H7 (cell line): Measurements from ENCODE around the gene CLASP1. TPM values are rescaled to one million over a fixed set of nuclear protein-coding genes. Genes with fewer than 3 reads are reported as not detected.
"Not testable (repeated sequence)": the region's sequence is repeated elsewhere in the genome, so short reads cannot be mapped to it uniquely, and the experiment has no call there.

Source experiments
- DNase-seq: peaks from one replicate; pipeline ENCODE4 v3.0.0; 2012
- H3K27me3 ChIP-seq: 2 replicates; pipeline ENCODE4 v1.6.0; 2011; ENCODE audit warnings: mild to moderate bottlenecking, low read length; ENCODE audit not compliant: control insufficient read depth, insufficient read depth
- H3K36me3 ChIP-seq: replicated peaks from 2 replicates; pipeline ENCODE4 v1.5.1; 2011; ENCODE audit warnings: low read length; ENCODE audit not compliant: control insufficient read depth, insufficient read depth
- H3K4me3 ChIP-seq: 2 replicates; pipeline ENCODE4 v1.5.1; 2011; ENCODE audit warnings: low read depth, mild to moderate bottlenecking, control low read depth, low read length, moderate library complexity; ENCODE audit not compliant: insufficient read depth
- total RNA-seq: library from RNA; depleted of rRNA; stranded (reverse); fragments of >200 nt; shearing (Covaris generic); gene quantifications from 2 replicates; pipeline ENCODE4 v1.2.3, GENCODE V29; 2014

Gene CLASP1
- total RNA-seq, 1 experiment from 2014 or later = 22.9 TPM

DNA sequence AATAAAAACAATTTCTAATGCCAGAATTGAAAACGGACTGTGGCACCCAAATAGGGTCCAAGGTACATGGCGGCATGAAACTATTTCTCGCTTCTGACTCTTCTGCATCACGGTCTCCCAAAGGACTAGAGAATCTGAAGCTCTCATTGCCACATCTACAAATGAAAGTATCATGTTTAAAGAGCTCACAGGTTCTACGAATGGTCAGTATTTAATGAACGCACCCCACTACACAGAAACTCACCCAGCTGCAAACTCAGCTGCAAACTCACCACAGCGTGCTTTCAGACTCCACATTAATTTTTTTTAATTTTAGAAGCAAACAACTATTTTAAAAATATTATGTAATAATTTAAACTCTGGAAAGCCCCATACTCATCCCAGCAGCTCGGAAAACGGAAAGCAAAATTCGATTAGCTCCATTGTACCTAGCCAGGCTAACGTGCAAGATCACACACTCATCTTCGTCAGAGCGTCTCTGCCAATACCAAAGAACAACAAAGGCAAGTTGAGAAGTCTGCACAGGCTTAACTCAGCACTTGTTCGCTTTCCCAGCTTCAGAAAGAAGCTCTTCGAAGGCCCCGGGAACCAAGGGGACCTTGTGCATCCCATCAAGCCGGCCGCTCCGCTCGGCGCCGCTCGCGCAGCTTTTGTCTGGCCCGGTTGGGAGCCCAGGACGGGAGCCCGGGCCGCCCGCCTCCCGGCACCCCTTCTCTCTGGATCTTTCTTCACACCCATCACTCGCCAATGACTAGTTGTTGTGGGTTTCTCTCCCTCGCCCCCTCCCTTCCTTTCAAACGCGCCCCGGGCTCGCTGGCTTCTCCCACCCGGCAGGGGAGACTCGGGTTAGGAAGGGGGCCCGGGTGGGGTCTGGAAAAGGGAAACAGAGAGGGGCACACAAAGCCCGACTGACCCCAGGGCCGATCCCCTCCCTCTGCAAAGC lies 785 bp downstream of the CLASP1 start:
- peak overlapping the region; percentile 71 for H3K4me3 ChIP-seq
- peak; percentile 75 for DNase-seq
- no peaks in the 10 kb centered on the region for H3K36me3 ChIP-seq
- no peaks in the 10 kb centered on the region for H3K27me3 ChIP-seq

DNA sequence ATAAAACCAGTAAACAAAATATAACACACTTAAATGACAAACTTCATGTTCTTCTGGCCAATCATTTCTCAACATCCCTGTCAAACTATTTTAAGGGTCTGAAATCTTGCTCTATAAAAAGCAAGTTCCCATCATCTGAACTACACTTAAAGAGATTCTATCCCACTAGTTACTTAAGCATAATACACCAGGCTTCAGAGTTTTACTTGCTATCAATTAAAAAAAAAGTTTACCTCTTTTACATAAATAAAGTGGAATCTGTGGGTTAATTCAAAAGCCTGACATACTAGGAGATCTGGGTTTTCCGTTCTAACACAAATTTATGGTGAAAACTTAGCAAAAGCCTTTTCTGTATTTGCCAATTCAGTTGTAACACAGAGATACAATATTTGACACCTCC lies 1.9 kb downstream of the CLASP1 start:
- DNase-seq = no peak
- H3K4me3 ChIP-seq = no peak overlapping the region
- H3K27me3 ChIP-seq = no peaks in the 10 kb centered on the region
- H3K36me3 ChIP-seq = no peaks in the 10 kb centered on the region

DNA sequence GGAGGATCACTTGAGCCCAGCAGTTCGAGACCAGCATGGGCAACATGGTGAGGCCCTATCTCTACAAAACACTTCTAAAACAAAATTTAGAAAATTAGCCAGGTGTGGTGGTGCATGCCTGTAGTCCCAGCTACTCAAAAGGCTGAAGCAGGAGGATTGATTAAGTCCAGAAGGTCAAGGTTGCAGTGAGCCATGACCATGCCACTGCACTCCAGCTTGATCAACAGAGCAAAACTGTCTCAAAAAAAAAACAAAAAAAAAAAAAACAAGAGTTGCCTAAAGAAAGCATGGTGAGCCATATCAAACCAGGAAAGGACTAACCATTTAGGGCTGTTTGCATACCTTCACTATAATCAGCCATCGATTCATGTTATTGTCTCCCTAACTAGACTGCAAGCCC lies 4.5 kb downstream of the CLASP1 start:
- Histone ChIP-seq H3K36me3 (no peaks in the 10 kb centered on the region), H3K27me3 (no peaks in the 10 kb centered on the region), H3K4me3 (no peak overlapping the region)
- no peak for DNase-seq

DNA sequence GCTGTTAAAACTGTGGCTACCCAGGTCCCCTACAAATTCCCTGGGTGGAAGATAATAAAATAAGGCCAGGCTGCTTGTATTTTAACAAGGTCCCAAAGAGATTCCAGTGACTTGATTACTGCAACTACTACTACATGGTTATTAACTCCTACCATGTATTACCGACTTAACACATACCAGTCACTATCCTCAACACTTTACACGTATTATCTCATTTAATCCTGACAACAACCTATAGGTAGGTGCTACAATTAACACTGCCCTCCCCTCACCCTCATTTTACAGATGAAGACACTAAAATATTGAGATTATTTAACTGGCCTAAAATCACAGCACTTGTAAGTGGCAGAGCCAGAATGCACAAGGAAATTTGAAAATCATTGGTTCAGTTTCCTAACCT lies 5.4 kb downstream of the CLASP1 start:
- Histone ChIP-seq H3K4me3 (no peak overlapping the region), H3K36me3 (no peaks in the 10 kb centered on the region), H3K27me3 (no peaks in the 10 kb centered on the region)
- DNase-seq = no peak

DNA sequence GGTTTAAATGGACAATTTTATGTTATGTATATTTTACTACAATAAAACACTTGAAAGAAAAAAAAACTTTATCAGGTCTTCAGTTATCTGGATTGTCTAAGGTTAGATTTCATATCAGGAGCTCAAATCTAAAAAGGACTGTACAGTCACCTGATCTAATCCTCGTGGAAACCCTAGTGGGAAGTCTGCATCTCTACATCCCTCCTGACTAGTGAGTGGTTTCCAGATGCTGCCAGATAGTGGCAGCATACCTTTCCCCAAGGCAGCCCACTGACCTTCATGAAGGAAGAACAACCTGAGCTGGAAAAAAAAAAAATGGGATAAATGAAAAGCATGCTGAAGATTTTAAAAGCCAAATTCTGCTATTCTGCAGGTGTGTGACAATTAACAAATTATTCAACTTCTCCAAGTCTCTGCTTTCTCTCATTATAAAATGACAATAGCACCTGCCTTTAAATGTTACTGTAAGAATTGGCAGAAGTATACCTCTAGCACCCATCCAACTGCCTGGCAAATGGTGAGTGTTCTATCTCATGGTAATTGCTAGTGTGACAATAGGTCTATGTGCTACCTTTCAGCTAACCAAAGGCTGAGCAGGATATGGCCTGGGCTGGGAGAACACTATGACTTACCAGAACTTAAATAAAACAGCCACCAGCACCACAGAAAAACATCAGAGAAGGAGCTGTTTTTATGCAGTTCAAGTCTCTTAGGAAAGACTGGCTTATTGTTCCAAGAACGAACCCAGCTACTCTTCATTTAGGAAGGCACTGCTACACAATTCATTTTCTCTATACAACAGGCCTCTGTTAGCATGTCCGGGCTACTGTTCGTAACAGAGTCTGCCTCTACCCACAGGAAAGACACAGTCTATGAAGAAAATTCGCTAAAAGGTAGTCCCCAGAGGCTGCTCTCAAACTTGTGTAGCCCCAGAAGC lies 8.6 kb downstream of the CLASP1 start:
- peak; percentile 22 for DNase-seq
- Histone ChIP-seq H3K27me3 (no peaks in the 10 kb centered on the region), H3K4me3 (no peak overlapping the region), H3K36me3 (no peaks in the 10 kb centered on the region)

DNA sequence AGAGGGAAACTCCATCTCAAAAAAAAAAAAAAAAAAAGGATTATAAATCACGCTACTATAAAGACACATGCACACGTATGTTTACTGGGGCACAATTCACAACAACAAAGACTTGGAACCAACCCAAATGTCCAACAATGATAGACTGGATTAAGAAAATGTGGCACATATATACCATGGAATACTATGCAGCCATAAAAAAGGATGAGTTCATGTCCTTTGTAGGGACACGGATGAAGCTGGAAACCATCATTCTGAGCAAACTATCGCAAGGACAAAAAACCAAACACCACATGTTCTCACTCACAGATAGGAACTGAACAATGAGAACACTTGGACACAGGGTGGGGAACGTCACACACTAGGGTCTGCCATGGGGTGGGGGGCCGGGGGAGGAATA lies 9.4 kb downstream of the CLASP1 start:
- not testable (repeated sequence) for H3K36me3 ChIP-seq, H3K4me3 ChIP-seq, H3K27me3 ChIP-seq, DNase-seq

DNA sequence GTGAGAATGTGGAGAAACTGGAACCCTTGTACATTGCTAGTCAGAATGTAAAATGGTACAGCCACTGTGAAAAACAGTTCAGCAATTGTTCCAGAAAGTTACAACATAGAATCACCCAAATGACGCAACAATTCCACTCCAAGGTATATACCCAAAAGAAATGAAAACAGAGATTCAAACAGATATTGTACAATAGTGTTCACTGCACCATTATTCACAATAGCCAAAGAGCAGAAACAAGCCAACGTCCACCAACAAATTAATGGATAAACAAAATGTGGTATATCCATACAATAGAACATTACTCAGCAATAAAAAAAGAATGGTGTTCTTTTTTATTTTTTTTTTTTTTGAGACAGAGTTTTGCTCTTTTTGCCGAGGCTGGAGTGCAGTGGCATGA lies 10.9 kb downstream of the CLASP1 start:
- Histone ChIP-seq H3K36me3 (no peaks in the 10 kb centered on the region), H3K27me3 (no peaks in the 10 kb centered on the region), H3K4me3 (no peak overlapping the region)
- no peak for DNase-seq

DNA sequence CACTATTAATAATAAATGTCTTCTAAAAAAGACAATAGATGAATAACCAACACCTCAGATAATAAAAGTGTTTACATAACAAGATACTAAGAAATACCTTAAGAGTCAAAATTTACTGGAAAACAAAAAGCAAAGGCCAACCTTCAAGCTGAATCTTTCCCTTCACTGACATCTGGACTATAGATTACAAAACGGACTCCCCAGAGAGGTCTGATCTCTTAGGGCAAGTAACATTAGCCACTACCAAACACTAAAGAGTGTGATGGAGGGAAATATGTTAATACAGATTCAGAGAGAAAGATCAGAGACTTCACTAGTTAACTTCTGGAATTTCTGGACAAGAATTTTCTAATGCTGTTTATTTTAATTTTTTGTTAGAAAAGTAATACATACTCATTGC lies 13.9 kb downstream of the CLASP1 start:
- DNase-seq = no peak
- no peak overlapping the region for H3K4me3 ChIP-seq
- H3K27me3 ChIP-seq = no peaks in the 10 kb centered on the region
- H3K36me3 ChIP-seq = no peaks in the 10 kb centered on the region

DNA sequence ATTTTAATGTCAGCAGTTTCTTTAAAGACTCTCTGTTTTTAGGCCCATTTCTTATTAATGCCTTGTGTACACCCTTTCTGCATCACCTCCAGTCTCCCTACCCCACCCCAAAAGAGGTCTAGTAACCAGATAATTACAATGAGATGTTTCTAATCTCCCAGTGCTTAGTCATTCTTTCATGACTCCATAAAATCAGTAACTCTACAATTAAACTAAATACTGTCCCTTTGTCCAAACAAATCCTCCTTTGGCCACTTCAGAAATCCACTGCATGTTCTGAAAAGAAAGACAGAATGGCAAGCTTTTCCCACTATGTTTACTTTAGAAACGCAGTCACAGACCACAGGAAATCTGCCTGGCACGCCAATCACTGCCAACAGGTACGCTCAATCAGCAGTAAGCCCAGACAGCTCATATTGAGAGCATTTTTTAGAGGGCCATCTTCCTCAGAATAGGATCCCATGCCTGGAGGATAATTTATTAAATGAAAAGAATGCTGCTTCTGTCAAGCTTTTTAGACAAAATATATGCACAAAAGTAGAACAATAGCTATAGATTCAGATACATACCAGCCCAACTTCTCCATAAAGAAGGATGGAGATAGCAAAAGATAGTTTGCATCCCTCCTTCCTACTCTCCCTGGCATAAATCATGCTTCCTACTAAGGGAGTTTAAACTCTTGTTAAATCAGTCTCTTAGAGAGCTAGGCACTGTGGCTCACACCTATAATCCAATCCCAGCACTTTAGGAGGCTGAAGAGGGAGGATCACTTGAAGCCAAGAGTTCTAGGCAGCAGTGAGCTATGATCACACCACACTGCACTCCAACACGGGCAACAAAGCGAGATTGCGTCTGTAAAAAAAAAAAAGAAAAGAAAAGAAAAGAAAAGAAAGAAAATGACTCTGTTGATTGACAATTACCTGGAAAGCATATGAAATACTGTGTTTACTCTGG lies 14.6 kb downstream of the CLASP1 start:
- DNase-seq = no peak
- Histone ChIP-seq H3K4me3 (no peak overlapping the region), H3K36me3 (no peaks in the 10 kb centered on the region), H3K27me3 (no peaks in the 10 kb centered on the region)

DNA sequence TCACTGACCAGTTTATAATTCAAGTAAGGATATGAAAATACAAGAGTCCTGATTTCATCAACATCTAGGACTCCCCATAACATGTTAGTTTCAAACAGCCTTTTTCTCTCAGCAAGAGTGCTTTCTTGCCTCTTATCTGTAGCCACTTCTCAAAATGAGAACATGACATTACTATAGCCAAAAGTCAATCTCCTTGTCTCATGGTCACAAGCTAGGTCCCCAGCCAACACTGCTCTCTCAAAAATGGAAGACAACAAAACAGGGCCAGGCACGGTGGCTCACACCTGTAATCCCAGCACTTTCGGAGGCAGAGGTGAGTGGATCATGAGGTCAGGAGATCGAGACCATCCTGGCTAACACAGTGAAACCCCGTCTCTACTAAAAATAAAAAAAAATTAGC lies 15.8 kb downstream of the CLASP1 start:
- no peak overlapping the region for H3K4me3 ChIP-seq
- H3K27me3 ChIP-seq = no peaks in the 10 kb centered on the region

DNA sequence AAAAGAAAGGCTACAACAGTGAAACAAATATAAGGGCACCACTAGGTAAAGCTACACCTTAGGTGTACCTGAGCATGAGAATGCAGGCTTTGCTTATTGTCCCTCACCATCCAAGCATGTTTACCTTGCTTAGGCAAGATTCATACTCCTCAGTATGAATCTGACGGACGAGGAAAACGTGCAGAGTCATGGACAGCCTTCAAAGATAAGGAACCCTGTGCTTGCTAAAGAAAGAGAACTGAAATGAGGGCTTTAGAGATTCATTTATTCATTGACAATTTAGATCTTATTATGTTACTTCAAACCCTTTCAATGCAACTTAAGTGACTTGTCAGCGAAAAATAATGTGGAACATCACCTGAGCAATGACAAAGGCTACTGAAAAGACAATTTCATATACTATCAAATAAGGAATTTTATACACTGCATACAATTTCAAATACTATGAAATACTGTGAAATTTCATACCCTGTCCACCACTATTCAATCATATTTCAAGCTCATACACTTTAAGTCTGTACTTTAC lies 21.7 kb downstream of the CLASP1 start:
- Histone ChIP-seq H3K27me3 (no peaks in the 10 kb centered on the region), H3K36me3 (no peaks in the 10 kb centered on the region), H3K4me3 (no peak overlapping the region)
- no peak for DNase-seq

More for the DNA sequence above, 15.8 kb downstream of the CLASP1 start:
- no peaks in the 10 kb centered on the region for H3K36me3 ChIP-seq
- DNase-seq = no peak

DNA sequence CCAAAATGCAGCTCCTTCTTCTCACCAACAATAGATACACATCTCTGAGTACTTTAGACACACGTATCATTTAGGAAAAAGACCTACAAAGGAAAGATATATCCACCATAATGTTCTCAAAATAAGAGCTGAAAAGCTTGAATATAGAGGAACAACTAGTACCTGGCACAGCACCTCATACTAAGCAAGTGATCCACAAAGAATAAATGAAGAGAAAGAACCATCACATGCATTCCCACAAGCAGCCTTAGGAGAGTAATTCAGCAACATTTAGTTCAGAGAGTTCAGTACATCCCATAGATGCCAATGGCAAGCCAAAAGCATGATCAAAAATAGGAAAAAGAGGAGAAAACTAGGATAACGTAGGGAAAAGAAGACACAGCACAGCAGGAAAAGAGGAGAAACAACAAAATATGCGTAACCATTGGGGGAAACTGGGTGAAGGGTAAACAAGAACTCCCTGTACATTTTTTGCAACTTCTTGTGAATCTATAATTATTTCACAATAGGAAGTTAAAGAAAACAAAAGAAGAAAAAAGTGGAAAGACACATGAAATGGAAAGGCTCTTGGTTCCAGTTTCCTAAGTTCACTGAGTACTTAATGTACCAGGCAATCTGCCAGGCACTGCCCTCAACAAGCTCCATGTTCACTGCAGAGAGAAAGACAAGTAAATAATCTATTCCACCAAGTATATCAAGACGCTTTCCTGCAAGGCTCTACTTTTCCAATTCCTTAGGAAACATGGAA lies 22.3 kb downstream of the CLASP1 start:
- no peak for DNase-seq
- Histone ChIP-seq H3K27me3 (no peaks in the 10 kb centered on the region), H3K36me3 (no peaks in the 10 kb centered on the region), H3K4me3 (no peak overlapping the region)

DNA sequence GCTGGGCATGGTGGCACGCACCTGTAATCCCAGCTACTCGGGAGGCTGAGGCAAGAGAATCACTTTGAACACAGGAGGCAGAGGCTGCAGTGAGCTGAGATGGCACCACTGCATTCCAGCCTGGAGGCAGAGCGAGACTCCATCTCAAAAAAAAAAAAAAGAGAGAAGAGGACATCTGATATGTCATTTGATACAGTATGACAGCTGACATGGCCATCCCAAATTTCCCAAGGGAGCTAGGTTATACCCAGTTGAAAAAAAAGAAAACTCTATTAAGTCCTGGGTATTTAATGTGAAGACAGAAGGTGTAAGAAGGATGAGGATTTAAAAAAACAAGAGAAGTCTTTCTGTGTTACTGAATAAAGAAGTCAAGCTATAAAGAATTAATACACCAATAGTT lies 23.3 kb downstream of the CLASP1 start:
- H3K27me3 ChIP-seq = no peaks in the 10 kb centered on the region
- H3K36me3 ChIP-seq = no peaks in the 10 kb centered on the region
- no peak overlapping the region for H3K4me3 ChIP-seq
- DNase-seq = no peak
